ENCODE data around the gene ZNF581.

Gene ZNF581

DNA sequence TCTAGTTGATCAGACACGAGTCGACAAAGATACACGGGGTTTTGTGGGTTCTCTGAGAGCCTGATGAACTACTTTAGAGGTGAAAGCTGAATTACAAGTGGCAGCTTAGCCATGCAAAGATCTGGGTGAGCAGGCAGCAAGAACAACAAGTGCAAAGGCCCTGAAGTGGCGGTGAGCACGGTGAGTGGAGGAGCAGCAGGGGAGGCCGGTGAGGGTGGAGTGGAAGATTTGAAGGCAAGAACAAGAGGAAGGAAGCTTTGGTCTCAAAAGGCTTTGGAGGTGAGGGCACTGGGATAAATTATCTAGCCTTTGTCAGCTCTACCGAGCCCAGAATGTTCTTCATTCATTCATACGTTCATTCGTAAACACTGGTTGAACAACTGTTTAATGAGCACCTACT, 36.6 kb upstream of the ZNF581 start:
- CTCF ChIA-PET = interaction anchor here (0.6 to 2.8 kb wide), 8 partner anchors 11 to 139 kb away, joined by 3 to 9 read pairs (median 4); partner anchors contain the start of gene ZNF784
- no peak for DNase-seq (ENCODE audit: extremely low spot score)
- POLR2A ChIA-PET = interaction anchor here (0.6 to 3.2 kb wide), 7 partner anchors 12 to 90 kb away, joined by 3 to 24 read pairs (median 3); partner anchors contain the start of gene ZNF784

GRCh38 chr19:55609326-55609725, 34.1 kb upstream of the ZNF581 start:
- DNase-seq (ENCODE audit: extremely low spot score) = no peak
- CTCF ChIA-PET = interaction anchor here (0.6 kb wide), 1 partner anchor 16 kb away, joined by 3 read pairs; no protein-coding TSS in a partner anchor
- POLR2A ChIA-PET = interaction anchor here (1.0 to 1.2 kb wide), 2 partner anchors 10 to 15 kb away, joined by 3 to 4 read pairs; partner anchors contain the start of genes FIZ1 and ZNF784
- no peak for TF ChIP-seq HDGF (IDR thresholded peaks at IDR 0.05; ENCODE audit: borderline replicate concordance)
- no peak for TF ChIP-seq L3MBTL2 (conservative IDR thresholded peaks at IDR 0.05)
- TF ChIP-seq FOXK2 (IDR thresholded peaks at IDR 0.05) = no peak
- no peak for TF ChIP-seq LEF1 (IDR thresholded peaks at IDR 0.05; ENCODE audit: borderline replicate concordance)
- TF ChIP-seq CTBP1 (IDR thresholded peaks at IDR 0.05; ENCODE audit: borderline replicate concordance) = no peak
- no peak for TF ChIP-seq NFRKB (IDR thresholded peaks at IDR 0.05)
- no peak for TF ChIP-seq TARDBP (IDR thresholded peaks at IDR 0.05)

More for the DNA sequence above, 36.6 kb upstream of the ZNF581 start:
- TF ChIP-seq LEF1 (IDR thresholded peaks at IDR 0.05; ENCODE audit: borderline replicate concordance) (no peak), SP1 (IDR thresholded peaks at IDR 0.05) (no peak), L3MBTL2 (conservative IDR thresholded peaks at IDR 0.05) (no peak), FOXM1 (IDR thresholded peaks at IDR 0.05; ENCODE audit: borderline replicate concordance) (no peak), TARDBP (IDR thresholded peaks at IDR 0.05) (no peak), ZNF384 (IDR thresholded peaks at IDR 0.05) (no peak), BHLHE40 (IDR thresholded peaks at IDR 0.05; ENCODE audit: borderline replicate concordance) (no peak), ARNT (IDR thresholded peaks at IDR 0.05) (no peak), FOXA1 (IDR thresholded peaks at IDR 0.05) (no peak), CTBP1 (IDR thresholded peaks at IDR 0.05; ENCODE audit: borderline replicate concordance) (no peak), SUZ12 (IDR thresholded peaks at IDR 0.05) (no peak), NFRKB (IDR thresholded peaks at IDR 0.05) (no peak)
- TF ChIP-seq, protein P1, sequence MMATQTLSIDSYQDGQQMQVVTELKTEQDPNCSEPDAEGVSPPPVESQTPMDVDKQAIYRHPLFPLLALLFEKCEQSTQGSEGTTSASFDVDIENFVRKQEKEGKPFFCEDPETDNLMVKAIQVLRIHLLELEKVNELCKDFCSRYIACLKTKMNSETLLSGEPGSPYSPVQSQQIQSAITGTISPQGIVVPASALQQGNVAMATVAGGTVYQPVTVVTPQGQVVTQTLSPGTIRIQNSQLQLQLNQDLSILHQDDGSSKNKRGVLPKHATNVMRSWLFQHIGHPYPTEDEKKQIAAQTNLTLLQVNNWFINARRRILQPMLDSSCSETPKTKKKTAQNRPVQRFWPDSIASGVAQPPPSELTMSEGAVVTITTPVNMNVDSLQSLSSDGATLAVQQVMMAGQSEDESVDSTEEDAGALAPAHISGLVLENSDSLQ (IDR thresholded peaks at IDR 0.05) = no peak

DNA sequence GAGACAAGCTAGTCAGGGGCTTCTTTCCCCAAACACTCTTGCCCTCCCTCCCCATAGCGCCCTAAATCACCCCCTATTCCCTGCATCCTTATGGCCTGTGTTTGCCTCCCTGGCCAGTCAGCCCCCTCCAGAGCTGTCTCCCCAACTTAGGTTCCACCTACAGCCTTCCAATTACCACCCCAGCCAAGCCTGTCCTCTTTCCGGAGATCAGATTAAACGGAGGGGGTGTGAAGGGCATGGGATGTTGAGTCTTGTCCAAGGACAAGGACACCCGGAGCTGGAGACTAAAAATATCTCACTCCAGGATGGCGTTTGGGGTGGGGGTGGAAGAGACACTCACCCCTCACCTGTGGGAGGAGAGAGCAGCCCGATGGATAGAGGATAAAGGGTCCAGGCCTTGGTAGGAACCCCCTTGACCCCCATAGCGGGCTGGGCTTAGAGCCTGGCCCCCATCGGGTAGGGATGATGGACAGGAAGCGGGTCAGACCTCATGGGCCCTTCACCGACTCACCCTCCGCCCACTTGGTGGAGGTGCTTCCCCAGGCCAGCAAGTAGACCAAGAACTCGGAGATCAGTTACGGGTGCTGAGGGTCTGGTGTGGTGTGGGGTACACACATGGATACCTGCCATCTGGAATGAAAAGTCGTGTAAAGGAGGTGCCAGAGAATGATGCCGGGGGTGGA, 32.0 kb upstream of the ZNF581 start:
- no peak for DNase-seq (ENCODE audit: extremely low spot score)
- TF ChIP-seq HDGF (IDR thresholded peaks at IDR 0.05; ENCODE audit: borderline replicate concordance) = no peak
- no peak for TF ChIP-seq BHLHE40 (IDR thresholded peaks at IDR 0.05; ENCODE audit: borderline replicate concordance)
- TF ChIP-seq FOXA1 (IDR thresholded peaks at IDR 0.05) = no peak
- TF ChIP-seq L3MBTL2 (conservative IDR thresholded peaks at IDR 0.05) = no peak
- TF ChIP-seq FOXM1 (IDR thresholded peaks at IDR 0.05; ENCODE audit: borderline replicate concordance) = no peak
- TF ChIP-seq FOXK2 (IDR thresholded peaks at IDR 0.05) = no peak
- no peak for TF ChIP-seq SUZ12 (IDR thresholded peaks at IDR 0.05)
- no peak for TF ChIP-seq TARDBP (IDR thresholded peaks at IDR 0.05)
- no peak for TF ChIP-seq NFRKB (IDR thresholded peaks at IDR 0.05)
- no peak for TF ChIP-seq CTBP1 (IDR thresholded peaks at IDR 0.05; ENCODE audit: borderline replicate concordance)
- CTCF ChIA-PET = interaction anchor here (0.5 kb wide), 1 partner anchor 104 kb away, joined by 3 read pairs; no protein-coding TSS in a partner anchor
- POLR2A ChIA-PET = interaction anchor here (1.4 kb wide), 1 partner anchor 13 kb away, joined by 10 read pairs; the partner anchor contains the start of gene ZNF784

GRCh38 chr19:55611983-55612645, 31.3 kb upstream of the ZNF581 start:
- no peak for DNase-seq (ENCODE audit: extremely low spot score)
- TF ChIP-seq L3MBTL2 (conservative IDR thresholded peaks at IDR 0.05) (no peak), LEF1 (IDR thresholded peaks at IDR 0.05; ENCODE audit: borderline replicate concordance) (no peak), SP1 (IDR thresholded peaks at IDR 0.05) (no peak), TARDBP (IDR thresholded peaks at IDR 0.05) (no peak), ZNF384 (IDR thresholded peaks at IDR 0.05) (no peak), ELF4 (IDR thresholded peaks at IDR 0.05) (no peak), ARNT (IDR thresholded peaks at IDR 0.05) (no peak), CTBP1 (IDR thresholded peaks at IDR 0.05; ENCODE audit: borderline replicate concordance) (no peak), SUZ12 (IDR thresholded peaks at IDR 0.05) (no peak), BHLHE40 (IDR thresholded peaks at IDR 0.05; ENCODE audit: borderline replicate concordance) (no peak)
- TF ChIP-seq, protein P1 (IDR thresholded peaks at IDR 0.05) = no peak
- ChIA-PET POLR2A (interaction anchor here (1.3 to 1.4 kb wide), 2 partner anchors 12 to 13 kb away, joined by 3 to 10 read pairs; partner anchors contain the start of genes FIZ1 and ZNF784), CTCF (interaction anchor here (0.5 kb wide), 1 partner anchor 105 kb away, joined by 3 read pairs; no protein-coding TSS in a partner anchor)

DNA sequence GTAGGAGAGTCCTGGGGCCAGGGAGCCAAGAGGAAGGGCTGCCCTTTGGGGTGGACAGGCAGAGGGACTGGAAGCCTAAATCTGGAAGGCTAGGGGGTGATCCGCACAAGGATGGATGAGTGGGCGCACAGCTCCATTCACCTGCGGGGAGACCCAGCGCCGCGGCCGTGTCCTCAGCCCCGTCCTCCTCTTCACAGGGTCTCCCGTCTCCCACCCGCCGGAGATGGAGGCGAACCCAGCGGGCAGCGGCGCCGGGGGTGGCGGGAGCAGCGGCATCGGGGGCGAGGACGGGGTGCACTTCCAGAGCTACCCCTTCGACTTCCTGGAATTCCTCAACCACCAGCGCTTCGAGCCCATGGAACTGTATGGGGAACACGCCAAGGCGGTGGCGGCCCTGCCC, 30.1 kb upstream of the ZNF581 start:
- TF ChIP-seq BHLHE40 (IDR thresholded peaks at IDR 0.05; ENCODE audit: borderline replicate concordance) (no peak), L3MBTL2 (conservative IDR thresholded peaks at IDR 0.05) (no peak), NFRKB (IDR thresholded peaks at IDR 0.05) (no peak), SP1 (IDR thresholded peaks at IDR 0.05) (no peak), ARNT (IDR thresholded peaks at IDR 0.05) (no peak), FOXK2 (IDR thresholded peaks at IDR 0.05) (no peak), SUZ12 (IDR thresholded peaks at IDR 0.05) (no peak), ZNF384 (IDR thresholded peaks at IDR 0.05) (no peak), LEF1 (IDR thresholded peaks at IDR 0.05; ENCODE audit: borderline replicate concordance) (no peak), FOXM1 (IDR thresholded peaks at IDR 0.05; ENCODE audit: borderline replicate concordance) (no peak), HDGF (IDR thresholded peaks at IDR 0.05; ENCODE audit: borderline replicate concordance) (no peak)
- TF ChIP-seq, protein P1 (IDR thresholded peaks at IDR 0.05) = no peak
- DNase-seq (ENCODE audit: extremely low spot score) = no peak
- POLR2A ChIA-PET = interaction anchor here (1.3 kb wide), 1 partner anchor 14 kb away, joined by 3 read pairs; the partner anchor contains the start of gene FIZ1
- CTCF ChIA-PET = no interaction called here

All from HEK293T (cell line).